NCI-H524 treated with DMSO at 0.1 percent for 48 hours (cell line): ENCODE measurements around the gene ENDOU.
"Not testable (repeated sequence)": the region's sequence is repeated elsewhere in the genome, so short reads cannot be mapped to it uniquely, and the experiment has no call there.

ENCODE experiments used
- DNase-seq: peaks from one replicate; lab custom pipeline; 2025; lab: John Stamatoyannopoulos, UW

ENDOU gene

GRCh38 chr12:47686645-47687240, 38.5 kb downstream of the ENDOU start:
- DNase-seq = no peak

GRCh38 chr12:47679785-47680184, 45.5 kb downstream of the ENDOU start:
- DNase-seq = no peak

GRCh38 chr12:47672068-47672467, 53.2 kb downstream of the ENDOU start:
- DNase-seq = no peak

- not testable (repeated sequence) for DNase-seq
These were observed 57.4 kb downstream of the ENDOU start for GRCh38 chr12:47667935-47668334.
